Glutamatergic neuron (in vitro differentiated cells): ENCODE results near the gene ZFP36L1. TPM values are rescaled to one million over a fixed set of nuclear protein-coding genes. Genes with fewer than 3 reads are reported as not detected.

Source experiments
- DNase-seq: peaks from one replicate; pipeline ENCODE4 v3.0.0; 2022
- H3K27ac Mint-ChIP-seq: one replicate; pipeline ENCODE4 v1.8.0; 2020; ENCODE audit warnings: mild to moderate bottlenecking, mixed read lengths, inconsistent platforms; ENCODE audit not compliant: unreplicated experiment
- H3K27me3 Mint-ChIP-seq: one replicate; pipeline ENCODE4 v1.8.0; 2020; ENCODE audit warnings: mild to moderate bottlenecking, moderate library complexity, mixed read lengths, inconsistent platforms; ENCODE audit not compliant: unreplicated experiment
- H3K36me3 Mint-ChIP-seq: one replicate; pipeline ENCODE4 v1.8.0; 2020; ENCODE audit warnings: mild to moderate bottlenecking, mixed read lengths, inconsistent platforms; ENCODE audit not compliant: unreplicated experiment
- H3K4me1 Mint-ChIP-seq: one replicate; pipeline ENCODE4 v1.8.0; 2020; ENCODE audit warnings: mild to moderate bottlenecking, low read depth, mixed read lengths, inconsistent platforms; ENCODE audit not compliant: unreplicated experiment
- H3K4me3 Mint-ChIP-seq: one replicate; pipeline ENCODE4 v1.8.0; 2020; ENCODE audit warnings: mild to moderate bottlenecking, mixed read lengths, inconsistent platforms; ENCODE audit not compliant: unreplicated experiment
- H3K9me3 Mint-ChIP-seq: one replicate; pipeline ENCODE4 v1.8.0; 2020; ENCODE audit warnings: mild to moderate bottlenecking, moderate library complexity, mixed read lengths, inconsistent platforms; ENCODE audit not compliant: unreplicated experiment
- total RNA-seq: library from RNA; stranded (reverse); fragmentation: NEBNext Ultra II Directional; extraction: Animal tissue kit (Norgen Biotek cat#: 25700); gene quantifications from one replicate; pipeline ENCODE4 v1.2.1, GENCODE V29; 2021; ENCODE audit not compliant: unreplicated experiment
- TF ChIP-seq, protein P1 (sequence below): fragments of 200-600 bp; sonication (generic); IDR thresholded peaks from one replicate; pipeline ENCODE4 v1.5.0; 2021; ENCODE audit not compliant: partially characterized antibody, unreplicated experiment

The ZFP36L1 gene
- total RNA-seq, 1 donor from 2014 or later = 2.7 TPM

DNA sequence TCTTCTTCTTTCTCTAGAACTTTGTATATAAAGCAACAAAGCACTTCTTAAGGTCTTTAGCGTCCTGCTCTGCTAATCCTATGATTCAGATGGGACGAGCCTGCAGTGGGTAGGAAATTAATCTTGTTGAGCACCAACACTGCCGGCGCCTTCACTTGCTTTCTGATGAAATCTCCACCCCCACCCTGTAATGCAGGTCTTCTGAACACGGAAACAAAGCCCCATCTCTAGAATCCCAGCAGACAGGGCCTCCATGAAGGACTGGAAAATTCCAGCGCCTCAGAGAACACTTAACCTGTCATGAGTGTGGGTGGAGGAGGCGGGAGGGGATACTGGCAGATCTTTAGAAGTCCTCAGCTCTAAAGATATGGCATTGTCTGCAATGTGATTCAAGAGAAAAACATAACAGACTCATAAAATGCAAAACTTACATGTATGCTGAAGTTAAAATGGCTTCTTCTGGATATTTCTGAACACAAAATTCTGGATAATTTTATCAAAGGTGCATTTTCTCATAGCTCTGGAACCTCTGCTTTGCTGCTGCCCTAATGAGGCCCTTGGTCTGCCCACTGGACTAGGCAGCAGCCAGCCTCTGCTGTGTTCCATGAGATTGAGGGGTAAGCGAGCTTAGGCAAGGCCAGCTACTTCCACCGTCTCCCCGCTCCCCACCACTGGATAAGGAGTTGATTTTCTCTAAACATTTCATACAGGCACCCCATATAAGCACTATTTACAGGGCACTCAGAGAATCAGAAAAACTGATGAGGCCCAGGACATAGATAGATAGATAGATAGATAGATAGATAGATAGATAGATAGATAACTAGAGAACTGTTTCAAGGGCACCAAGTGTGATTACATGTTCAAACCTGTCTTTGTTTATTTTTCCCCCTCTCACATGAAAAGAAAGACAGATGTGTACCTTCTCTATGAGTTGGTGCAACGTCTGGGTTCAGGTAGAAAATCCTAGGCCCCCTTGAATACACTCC is 43.1 kb downstream of the ZFP36L1 start:
- Mint-ChIP-seq H3K27ac (no peak overlapping the region), H3K36me3 (peaks cover 6% of the 10 kb centered on the region), H3K4me1 (peaks cover 3% of the 10 kb centered on the region), H3K4me3 (no peak overlapping the region), H3K27me3 (peaks cover 1% of the 10 kb centered on the region), H3K9me3 (no peaks in the 10 kb centered on the region)
- TF ChIP-seq, protein P1, sequence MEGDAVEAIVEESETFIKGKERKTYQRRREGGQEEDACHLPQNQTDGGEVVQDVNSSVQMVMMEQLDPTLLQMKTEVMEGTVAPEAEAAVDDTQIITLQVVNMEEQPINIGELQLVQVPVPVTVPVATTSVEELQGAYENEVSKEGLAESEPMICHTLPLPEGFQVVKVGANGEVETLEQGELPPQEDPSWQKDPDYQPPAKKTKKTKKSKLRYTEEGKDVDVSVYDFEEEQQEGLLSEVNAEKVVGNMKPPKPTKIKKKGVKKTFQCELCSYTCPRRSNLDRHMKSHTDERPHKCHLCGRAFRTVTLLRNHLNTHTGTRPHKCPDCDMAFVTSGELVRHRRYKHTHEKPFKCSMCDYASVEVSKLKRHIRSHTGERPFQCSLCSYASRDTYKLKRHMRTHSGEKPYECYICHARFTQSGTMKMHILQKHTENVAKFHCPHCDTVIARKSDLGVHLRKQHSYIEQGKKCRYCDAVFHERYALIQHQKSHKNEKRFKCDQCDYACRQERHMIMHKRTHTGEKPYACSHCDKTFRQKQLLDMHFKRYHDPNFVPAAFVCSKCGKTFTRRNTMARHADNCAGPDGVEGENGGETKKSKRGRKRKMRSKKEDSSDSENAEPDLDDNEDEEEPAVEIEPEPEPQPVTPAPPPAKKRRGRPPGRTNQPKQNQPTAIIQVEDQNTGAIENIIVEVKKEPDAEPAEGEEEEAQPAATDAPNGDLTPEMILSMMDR = no peak
- DNase-seq = no peak

GRCh38 chr14:68748691-68749090 is 44.2 kb downstream of the ZFP36L1 start:
- TF ChIP-seq, protein P1 = no peak
- Mint-ChIP-seq H3K36me3 (peaks cover 6% of the 10 kb centered on the region), H3K4me1 (peaks cover 3% of the 10 kb centered on the region), H3K27me3 (peaks cover 1% of the 10 kb centered on the region), H3K4me3 (no peak overlapping the region), H3K27ac (no peak overlapping the region), H3K9me3 (no peaks in the 10 kb centered on the region)
- no peak for DNase-seq

DNA sequence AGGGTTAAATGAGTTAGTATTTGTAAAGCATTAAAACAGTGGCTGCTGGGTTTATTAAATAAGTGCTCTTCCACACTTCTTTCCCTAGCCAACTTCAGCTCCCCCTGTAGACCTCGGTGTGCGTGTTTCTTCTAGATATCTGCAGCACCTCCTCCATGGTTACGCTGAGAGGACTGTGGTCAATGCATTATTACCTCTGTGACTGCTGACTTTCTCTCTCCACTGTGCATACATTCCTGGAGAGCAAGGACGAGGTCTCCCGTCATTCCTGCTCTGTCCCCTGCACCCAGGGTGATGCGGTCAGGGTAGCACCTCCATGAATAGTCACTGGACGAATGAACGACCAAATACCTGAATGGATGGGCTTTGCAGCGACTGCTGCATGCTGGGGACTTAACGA is 44.6 kb downstream of the ZFP36L1 start:
- TF ChIP-seq, protein P1 = no peak
- Mint-ChIP-seq H3K4me3 (no peak overlapping the region), H3K36me3 (peaks cover 6% of the 10 kb centered on the region), H3K27ac (no peak overlapping the region), H3K4me1 (peaks cover 3% of the 10 kb centered on the region), H3K9me3 (no peaks in the 10 kb centered on the region), H3K27me3 (peaks cover 2% of the 10 kb centered on the region)
- DNase-seq = no peak

- DNase-seq = no peak
- Mint-ChIP-seq H3K36me3 (peaks cover 6% of the 10 kb centered on the region), H3K4me3 (no peak overlapping the region), H3K9me3 (no peaks in the 10 kb centered on the region), H3K27me3 (peaks cover 8% of the 10 kb centered on the region), H3K27ac (no peak overlapping the region), H3K4me1 (peaks cover 3% of the 10 kb centered on the region)
- TF ChIP-seq, protein P1 = no peak
Observed at GRCh38 chr14:68747393-68747792, 45.5 kb downstream of the ZFP36L1 start.

GRCh38 chr14:68744613-68745012 is 48.3 kb downstream of the ZFP36L1 start:
- peaks cover 8% of the 10 kb centered on the region for H3K27me3 Mint-ChIP-seq
- TF ChIP-seq, protein P1 = no peak
- peaks cover 11% of the 10 kb centered on the region for H3K36me3 Mint-ChIP-seq
- no peak overlapping the region for H3K4me3 Mint-ChIP-seq
- H3K9me3 Mint-ChIP-seq = peaks cover 5% of the 10 kb centered on the region
- H3K27ac Mint-ChIP-seq = no peak overlapping the region
- DNase-seq = no peak
- peaks cover 3% of the 10 kb centered on the region for H3K4me1 Mint-ChIP-seq
